ENCODE data around the gene HCRT. TPM values are rescaled to one million over a fixed set of nuclear protein-coding genes. Genes with fewer than 3 reads are reported as not detected.
"Not testable (repeated sequence)": the region's sequence is repeated elsewhere in the genome, so short reads cannot be mapped to it uniquely, and the experiment has no call there.

The HCRT gene
- total RNA-seq, 1 donor from 2014 or later = not detected

- DNase-seq (ENCODE audit: low spot score) = no peak
Observed at GRCh38 chr17:42141382-42141781, 43.9 kb downstream of the HCRT start.

GRCh38 chr17:42140690-42141089 is 44.6 kb downstream of the HCRT start:
- DNase-seq (ENCODE audit: low spot score) = not testable (repeated sequence)

DNA sequence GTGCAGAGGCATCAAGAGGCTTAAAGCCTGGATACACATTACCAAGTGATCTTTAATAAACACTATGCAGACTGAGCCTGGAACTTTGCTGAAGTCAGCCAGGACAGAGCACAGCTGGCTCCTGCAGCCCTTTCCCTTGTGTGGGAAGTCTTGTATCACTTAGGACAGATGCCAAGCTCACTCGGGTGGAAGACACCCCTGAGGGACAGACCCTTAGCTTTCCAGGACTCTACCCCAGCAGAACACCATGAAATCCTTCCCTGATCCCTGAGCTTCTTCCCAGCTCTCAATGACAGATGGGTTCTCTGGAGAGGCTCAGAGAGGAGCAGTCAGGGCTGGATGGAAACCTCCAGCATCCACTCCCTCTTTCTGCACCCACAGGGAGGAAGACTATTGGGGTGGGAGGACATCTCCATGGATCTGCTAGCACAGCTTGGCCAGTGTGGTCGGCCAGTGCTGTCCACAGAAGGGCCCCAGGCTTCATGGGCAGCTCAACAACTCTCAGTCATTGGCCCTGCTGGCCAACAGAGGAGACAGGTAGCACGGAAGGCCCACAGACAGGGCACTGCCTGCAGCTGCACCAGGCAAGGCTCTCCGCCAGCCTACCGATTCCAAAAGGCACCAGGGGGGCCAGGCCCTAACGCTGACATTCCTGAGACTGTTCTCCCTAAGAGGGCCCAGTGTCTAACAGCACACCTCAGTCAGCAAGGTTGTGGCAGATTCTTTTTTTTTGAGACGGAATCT is 46.3 kb downstream of the HCRT start:
- no peak for DNase-seq (ENCODE audit: low spot score)

GRCh38 chr17:42136654-42137051 is 48.6 kb downstream of the HCRT start:
- DNase-seq (ENCODE audit: low spot score) = no peak

DNA sequence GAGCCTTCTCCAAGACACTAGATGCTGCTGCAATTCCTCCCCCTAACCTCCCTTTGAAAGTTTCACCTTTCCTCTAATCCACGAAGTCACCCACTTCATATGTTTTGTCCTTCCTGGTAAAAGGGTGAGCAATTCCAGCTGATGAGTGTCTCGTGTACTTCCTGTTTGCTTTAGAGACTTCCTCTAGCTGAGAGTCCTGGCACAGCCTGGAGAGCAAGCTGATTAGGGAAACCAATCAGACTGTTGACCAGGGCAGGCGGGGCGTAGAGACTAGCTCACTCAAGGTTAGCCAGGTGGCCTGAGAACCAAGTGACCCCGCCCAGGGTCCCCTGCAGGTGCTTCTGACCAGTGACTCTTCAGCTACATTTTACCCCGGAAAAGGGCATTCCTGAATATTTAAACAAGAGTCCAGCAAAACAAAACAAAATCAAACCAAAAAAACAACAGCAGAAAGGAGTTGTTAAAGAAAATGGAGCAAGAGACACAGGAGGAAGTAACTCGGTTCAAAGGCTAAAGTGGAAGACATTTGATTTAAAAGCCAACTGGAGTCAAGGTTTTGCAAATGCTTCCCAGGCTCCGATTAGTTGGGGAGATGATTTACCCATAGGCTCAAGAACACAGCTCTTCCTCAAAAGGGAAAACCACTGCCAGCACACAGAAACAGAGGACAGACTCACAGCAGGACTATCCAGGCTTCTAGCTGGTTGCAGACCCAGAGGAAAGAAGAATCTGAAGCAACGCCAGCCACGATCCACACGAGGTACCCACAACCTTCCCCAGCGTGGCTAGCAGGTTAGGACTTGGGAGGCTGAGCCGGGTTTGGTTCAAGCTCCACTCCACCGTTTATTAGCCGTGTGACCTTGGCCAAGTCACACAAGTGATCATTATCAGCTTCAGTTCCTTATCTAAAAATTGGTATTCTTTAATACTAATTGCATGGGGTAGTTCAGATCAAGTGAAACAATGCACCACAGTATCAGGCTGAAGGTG is 49.3 kb downstream of the HCRT start:
- peak; percentile 87 for DNase-seq (ENCODE audit: low spot score)

GRCh38 chr17:42135151-42135550 is 50.1 kb downstream of the HCRT start:
- DNase-seq (ENCODE audit: low spot score) = no peak

Other genes starting within 250 kb of the HCRT start
- gene CNP, start 218.7 kb downstream of the HCRT start, total RNA-seq = 65.9 TPM
- 69.8 TPM for gene DNAJC7, start 168.0 kb downstream of the HCRT start, total RNA-seq
- 31.1 TPM for gene NKIRAS2, start 165.4 kb downstream of the HCRT start, total RNA-seq
- 1.6 TPM for gene C17orf113, start 134.9 kb downstream of the HCRT start, total RNA-seq
- 0.32 TPM for gene ZNF385C, start 87.0 kb downstream of the HCRT start, total RNA-seq
- gene DHX58, start 72.7 kb downstream of the HCRT start, total RNA-seq = 26.8 TPM
- 58.4 TPM for gene KAT2A, start 64.1 kb downstream of the HCRT start, total RNA-seq
- gene HSPB9, start 62.6 kb downstream of the HCRT start, total RNA-seq = 0.29 TPM
- 150 TPM for gene RAB5C, start 30.5 kb downstream of the HCRT start, total RNA-seq
- gene KCNH4, start 4.3 kb downstream of the HCRT start, total RNA-seq = 0.06 TPM
- gene GHDC, start 9.0 kb upstream of the HCRT start, total RNA-seq = 34.4 TPM
- gene STAT5B, start 90.9 kb upstream of the HCRT start, total RNA-seq = 61.7 TPM
- gene STAT5A, start 103.0 kb upstream of the HCRT start, total RNA-seq = 30.8 TPM
- 140 TPM for gene STAT3, start 203.0 kb upstream of the HCRT start, total RNA-seq
- gene CAVIN1, start 237.8 kb upstream of the HCRT start, total RNA-seq = 273 TPM